Effector memory CD4-positive, alpha-beta T cell (primary cell): Measurements from ENCODE around the gene MPDZ.

ENCODE experiments used
- DNase-seq, 3 donors: peaks; one replicate each; pipeline ENCODE4 v3.0.0-alpha.2; 2020
- H3K27ac ChIP-seq: 2 replicates; pipeline ENCODE4 v1.7.0; 2013; ENCODE audit warnings: mild to moderate bottlenecking, low read length, moderate library complexity; ENCODE audit not compliant: insufficient read depth, poor library complexity, severe bottlenecking
- H3K27me3 ChIP-seq: replicated peaks from 2 replicates; pipeline ENCODE4 v1.7.0; 2013; ENCODE audit warnings: mild to moderate bottlenecking, low read length; ENCODE audit not compliant: insufficient read depth, control insufficient read depth, poor library complexity, severe bottlenecking
- H3K36me3 ChIP-seq: 2 replicates; pipeline ENCODE4 v1.7.0; 2013; ENCODE audit warnings: mild to moderate bottlenecking, low read length, moderate library complexity; ENCODE audit not compliant: control insufficient read depth, insufficient read depth
- H3K4me1 ChIP-seq: 2 replicates; pipeline ENCODE4 v1.7.0; 2013; ENCODE audit warnings: low read length, mild to moderate bottlenecking; ENCODE audit not compliant: control insufficient read depth, insufficient read depth, poor library complexity, severe bottlenecking
- H3K4me3 ChIP-seq: 2 replicates; pipeline ENCODE4 v1.7.0; 2013; ENCODE audit warnings: low read length, low read depth, mild to moderate bottlenecking; ENCODE audit not compliant: insufficient read depth, poor library complexity, severe bottlenecking
- H3K9me3 ChIP-seq: 2 replicates; pipeline ENCODE4 v1.7.0; 2013; ENCODE audit warnings: mild to moderate bottlenecking, low read length, moderate library complexity; ENCODE audit not compliant: control insufficient read depth

The MPDZ gene

GRCh38 chr9:13107008-13107407, 172.5 kb downstream of the MPDZ start:
- no peak overlapping the region for H3K4me3 ChIP-seq
- no peak for DNase-seq
- H3K36me3 ChIP-seq: no peaks in the 10 kb centered on the region
- H3K9me3 ChIP-seq: no peaks in the 10 kb centered on the region
- H3K4me1 ChIP-seq: no peaks in the 10 kb centered on the region
- no peak overlapping the region for H3K27ac ChIP-seq
- H3K27me3 ChIP-seq: no peaks in the 10 kb centered on the region

- H3K27ac ChIP-seq: no peak overlapping the region
- DNase-seq: no peak
- no peaks in the 10 kb centered on the region for H3K9me3 ChIP-seq
- H3K27me3 ChIP-seq: no peaks in the 10 kb centered on the region
- H3K36me3 ChIP-seq: no peaks in the 10 kb centered on the region
- H3K4me1 ChIP-seq: no peaks in the 10 kb centered on the region
- H3K4me3 ChIP-seq: no peak overlapping the region
These were observed 178.4 kb downstream of the MPDZ start for GRCh38 chr9:13100914-13101572.

GRCh38 chr9:13095056-13095455, 184.4 kb downstream of the MPDZ start:
- no peaks in the 10 kb centered on the region for H3K27me3 ChIP-seq
- no peaks in the 10 kb centered on the region for H3K36me3 ChIP-seq
- no peaks in the 10 kb centered on the region for H3K9me3 ChIP-seq
- no peak overlapping the region for H3K27ac ChIP-seq
- no peaks in the 10 kb centered on the region for H3K4me1 ChIP-seq
- no peak overlapping the region for H3K4me3 ChIP-seq
- DNase-seq: no peak

GRCh38 chr9:13090628-13091027, 188.9 kb downstream of the MPDZ start:
- Histone ChIP-seq H3K4me3 (no peak overlapping the region), H3K9me3 (no peaks in the 10 kb centered on the region), H3K27me3 (no peaks in the 10 kb centered on the region), H3K4me1 (no peaks in the 10 kb centered on the region), H3K36me3 (no peaks in the 10 kb centered on the region), H3K27ac (no peak overlapping the region)
- no peak for DNase-seq

GRCh38 chr9:13089666-13090065, 189.8 kb downstream of the MPDZ start:
- H3K9me3 ChIP-seq: no peaks in the 10 kb centered on the region
- H3K4me1 ChIP-seq: no peaks in the 10 kb centered on the region
- no peak overlapping the region for H3K4me3 ChIP-seq
- no peak for DNase-seq
- no peaks in the 10 kb centered on the region for H3K36me3 ChIP-seq
- H3K27me3 ChIP-seq: no peaks in the 10 kb centered on the region
- no peak overlapping the region for H3K27ac ChIP-seq

GRCh38 chr9:13088720-13089427, 190.6 kb downstream of the MPDZ start:
- H3K36me3 ChIP-seq: no peaks in the 10 kb centered on the region
- H3K4me3 ChIP-seq: no peak overlapping the region
- DNase-seq: no peak

GRCh38 chr9:13083963-13084528, 195.4 kb downstream of the MPDZ start:
- no peaks in the 10 kb centered on the region for H3K36me3 ChIP-seq
- no peak overlapping the region for H3K4me3 ChIP-seq
- no peaks in the 10 kb centered on the region for H3K4me1 ChIP-seq
- no peak overlapping the region for H3K27ac ChIP-seq
- H3K9me3 ChIP-seq: no peaks in the 10 kb centered on the region
- H3K27me3 ChIP-seq: no peaks in the 10 kb centered on the region
- no peak for DNase-seq

More at GRCh38 chr9:13088720-13089427, 190.6 kb downstream of the MPDZ start:
- H3K27ac ChIP-seq: no peak overlapping the region
- H3K27me3 ChIP-seq: no peaks in the 10 kb centered on the region
- H3K9me3 ChIP-seq: no peaks in the 10 kb centered on the region
- no peaks in the 10 kb centered on the region for H3K4me1 ChIP-seq

- Histone ChIP-seq H3K27me3 (no peaks in the 10 kb centered on the region), H3K4me3 (no peak overlapping the region), H3K4me1 (no peaks in the 10 kb centered on the region), H3K27ac (no peak overlapping the region), H3K9me3 (no peaks in the 10 kb centered on the region), H3K36me3 (no peaks in the 10 kb centered on the region)
- DNase-seq: no peak
These were observed 196.1 kb downstream of the MPDZ start for GRCh38 chr9:13083366-13083765.

GRCh38 chr9:13082796-13083195, 196.7 kb downstream of the MPDZ start:
- Histone ChIP-seq H3K27ac (no peak overlapping the region), H3K27me3 (no peaks in the 10 kb centered on the region), H3K4me3 (no peak overlapping the region), H3K36me3 (no peaks in the 10 kb centered on the region), H3K4me1 (no peaks in the 10 kb centered on the region), H3K9me3 (peaks cover 4% of the 10 kb centered on the region)
- DNase-seq: no peak

- H3K4me1 ChIP-seq: no peaks in the 10 kb centered on the region
- no peaks in the 10 kb centered on the region for H3K27me3 ChIP-seq
- H3K27ac ChIP-seq: no peak overlapping the region
- DNase-seq: no peak
- H3K4me3 ChIP-seq: no peak overlapping the region
- peaks cover 4% of the 10 kb centered on the region for H3K9me3 ChIP-seq
- no peaks in the 10 kb centered on the region for H3K36me3 ChIP-seq
These were observed 201.3 kb downstream of the MPDZ start for GRCh38 chr9:13078164-13078563.
